Measurements from ENCODE around the gene THSD4.

GRCh38 chr15:71385026-71385425, 269.8 kb downstream of the THSD4 start:
- TF ChIP-seq EZH2 (IDR thresholded peaks at IDR 0.05; ENCODE audit: low read length) = no peak
- no peak for TF ChIP-seq CTCF (optimal IDR thresholded peaks at IDR 0.05 in 1 of 3, IDR thresholded peaks at IDR 0.05 in 1 of 3, conservative IDR thresholded peaks at IDR 0.05 in 1 of 3; ENCODE audit: extremely low read depth in 1 of 3, insufficient read depth in 2 of 3, low read length in 3 of 3)
